GOT3 (cell line): ENCODE measurements around the gene SLC1A1.
"Not testable (repeated sequence)": the region's sequence is repeated elsewhere in the genome, so short reads cannot be mapped to it uniquely, and the experiment has no call there.

Experiments
- DNase-seq: peaks from one replicate; lab custom pipeline; 2025; ENCODE audit warnings: mixed read lengths; lab: John Stamatoyannopoulos, UW

The SLC1A1 gene

DNA sequence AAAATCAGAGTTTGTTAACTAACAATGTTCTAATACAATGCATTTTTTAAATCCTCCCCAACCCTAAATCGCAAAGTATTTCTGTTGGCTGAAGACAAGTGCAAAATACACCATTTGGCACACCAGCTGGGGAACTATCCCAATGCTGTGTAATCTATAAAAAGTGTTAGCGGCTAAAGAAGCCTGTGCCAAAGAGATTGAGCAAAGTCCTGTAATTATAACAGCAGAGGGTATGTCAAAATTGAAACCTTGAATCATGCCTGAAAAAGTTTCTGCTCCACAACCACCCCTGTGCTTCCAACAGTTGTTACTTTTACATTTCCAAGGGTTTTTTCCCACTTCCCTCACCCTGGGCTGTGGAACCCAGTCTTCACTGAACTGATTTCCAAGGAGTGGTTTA lies 88.7 kb downstream of the SLC1A1 start:
- DNase-seq: no peak

DNA sequence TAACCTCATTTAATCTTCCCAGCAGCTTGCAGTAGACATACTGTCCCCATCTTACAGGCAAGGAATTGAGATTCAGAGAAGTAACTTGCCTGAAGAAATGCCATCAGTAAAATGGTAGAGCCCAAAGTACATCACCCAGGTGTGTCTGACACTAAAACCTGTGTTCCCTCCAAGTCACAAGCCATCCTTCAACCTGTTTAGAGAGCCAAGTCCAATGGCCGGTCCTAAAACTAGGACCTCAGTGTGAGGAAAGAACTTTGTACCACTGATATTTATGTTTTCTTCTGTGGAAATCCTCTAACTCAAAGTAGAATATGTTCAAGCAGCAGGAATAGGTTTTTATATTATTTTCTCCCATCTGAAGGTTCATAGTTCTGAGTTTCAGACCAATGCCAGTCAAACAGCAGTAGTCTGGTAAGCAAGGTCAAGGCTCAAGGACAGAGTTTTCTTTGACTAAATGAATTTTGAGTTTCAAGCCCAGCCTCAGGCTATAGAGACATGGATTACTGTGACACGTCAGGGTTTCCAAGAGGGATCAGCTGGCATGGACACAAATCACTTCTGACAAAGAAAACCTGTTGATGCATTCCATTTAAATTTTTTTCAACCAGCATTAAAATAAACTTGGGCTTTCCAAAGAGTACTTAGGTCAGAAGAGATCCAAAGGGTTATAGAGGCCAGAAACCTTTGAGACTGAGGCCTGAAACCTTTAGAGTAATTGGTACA lies 90.9 kb downstream of the SLC1A1 start:
- DNase-seq: no peak

DNA sequence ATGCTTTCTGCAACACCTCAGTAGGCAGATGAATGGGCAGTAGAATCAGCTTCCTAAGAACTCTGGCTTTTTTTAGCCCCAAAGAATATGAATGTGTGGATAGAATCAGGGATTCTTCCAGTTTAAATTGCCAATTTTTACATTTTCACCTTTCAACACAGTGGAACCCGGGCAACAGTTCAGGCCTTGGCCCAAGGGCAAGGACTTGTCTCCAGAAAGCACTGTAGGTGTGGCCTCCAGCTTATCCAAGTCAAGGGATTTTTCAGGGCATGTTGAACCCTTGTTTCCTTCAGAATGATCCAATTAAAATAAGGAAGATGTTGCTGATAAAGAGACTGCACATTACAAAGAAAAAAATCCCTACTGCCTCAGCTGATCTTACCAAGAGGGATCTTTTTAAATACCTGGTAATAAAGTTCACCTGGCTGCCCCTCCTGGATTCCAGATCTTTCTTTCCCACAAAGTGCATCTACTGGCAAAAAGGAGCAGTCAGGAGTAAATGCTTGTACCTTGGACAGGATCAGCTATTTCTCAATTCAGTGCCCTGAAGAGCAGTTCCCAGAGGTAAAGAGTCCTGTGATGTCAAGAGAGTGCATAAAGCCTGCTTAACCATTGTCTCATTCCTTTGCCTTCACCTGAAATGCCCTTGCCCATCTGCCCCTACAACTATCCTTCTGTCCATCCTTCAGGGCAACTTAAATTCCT lies 91.7 kb downstream of the SLC1A1 start:
- no peak for DNase-seq

DNA sequence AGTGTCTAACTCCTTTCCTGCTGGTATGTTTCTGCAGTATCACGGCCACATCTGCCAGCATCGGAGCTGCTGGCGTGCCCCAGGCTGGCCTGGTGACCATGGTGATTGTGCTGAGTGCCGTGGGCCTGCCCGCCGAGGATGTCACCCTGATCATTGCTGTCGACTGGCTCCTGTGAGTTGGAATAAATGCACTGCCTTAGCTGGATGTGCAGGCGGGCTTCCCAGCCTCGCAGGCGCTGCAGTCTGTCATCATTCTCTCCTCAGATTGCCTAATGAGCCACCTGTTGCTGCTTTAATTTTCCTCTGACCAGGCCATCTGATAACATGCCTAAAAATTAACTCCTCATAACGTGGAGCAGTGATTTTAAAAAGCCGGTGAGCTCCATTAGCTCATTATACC lies 92.7 kb downstream of the SLC1A1 start:
- DNase-seq: no peak

DNA sequence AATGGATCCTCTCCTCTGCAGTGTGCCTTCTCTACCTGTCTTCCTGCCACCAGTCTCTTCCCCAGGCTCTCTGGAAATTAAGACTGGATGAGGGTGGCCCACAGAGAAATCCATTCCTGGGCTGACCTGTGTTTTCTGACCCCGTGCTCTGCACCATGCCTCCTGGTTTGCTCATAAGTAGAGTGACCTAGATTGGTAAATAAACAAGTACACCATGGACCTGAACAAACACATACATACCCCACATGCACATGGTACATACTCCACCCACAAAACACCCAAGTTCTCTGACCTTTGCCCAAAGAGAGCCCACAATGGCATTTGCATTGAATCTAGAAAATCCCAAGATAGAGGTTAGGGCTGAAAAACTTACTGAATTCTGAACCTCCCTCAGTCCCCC lies 94.4 kb downstream of the SLC1A1 start:
- no peak for DNase-seq

DNA sequence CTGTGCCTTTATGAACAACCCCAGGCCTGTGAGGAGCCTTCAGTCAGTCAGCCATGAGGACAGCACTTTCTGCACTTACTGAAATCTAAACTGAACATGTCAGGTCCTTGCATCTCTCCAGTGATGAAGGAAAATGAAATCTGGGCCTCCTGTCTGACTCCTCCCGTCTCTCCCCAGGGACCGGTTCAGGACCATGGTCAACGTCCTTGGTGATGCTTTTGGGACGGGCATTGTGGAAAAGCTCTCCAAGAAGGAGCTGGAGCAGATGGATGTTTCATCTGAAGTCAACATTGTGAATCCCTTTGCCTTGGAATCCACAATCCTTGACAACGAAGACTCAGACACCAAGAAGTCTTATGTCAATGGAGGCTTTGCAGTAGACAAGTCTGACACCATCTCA lies 94.9 kb downstream of the SLC1A1 start:
- no peak for DNase-seq

DNA sequence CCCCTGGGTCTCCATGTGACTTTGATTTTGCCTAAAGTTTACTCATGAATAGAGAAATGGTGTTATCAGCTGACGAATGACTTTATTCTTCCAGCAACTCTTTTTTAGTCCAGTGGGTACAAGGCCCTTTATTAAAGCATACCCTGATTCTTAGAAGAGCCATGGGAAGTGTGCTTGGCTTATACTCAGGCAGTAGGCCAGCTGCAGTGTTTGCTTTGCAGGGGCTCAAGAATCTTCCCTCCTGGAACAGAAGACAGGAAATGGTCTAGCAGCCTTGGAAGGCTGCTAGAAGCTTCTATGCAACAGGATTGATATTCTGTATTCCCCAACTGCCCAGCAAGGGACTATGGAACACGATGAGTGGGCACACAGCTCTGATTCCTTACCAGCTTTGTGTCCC lies 98.5 kb downstream of the SLC1A1 start:
- no peak for DNase-seq

DNA sequence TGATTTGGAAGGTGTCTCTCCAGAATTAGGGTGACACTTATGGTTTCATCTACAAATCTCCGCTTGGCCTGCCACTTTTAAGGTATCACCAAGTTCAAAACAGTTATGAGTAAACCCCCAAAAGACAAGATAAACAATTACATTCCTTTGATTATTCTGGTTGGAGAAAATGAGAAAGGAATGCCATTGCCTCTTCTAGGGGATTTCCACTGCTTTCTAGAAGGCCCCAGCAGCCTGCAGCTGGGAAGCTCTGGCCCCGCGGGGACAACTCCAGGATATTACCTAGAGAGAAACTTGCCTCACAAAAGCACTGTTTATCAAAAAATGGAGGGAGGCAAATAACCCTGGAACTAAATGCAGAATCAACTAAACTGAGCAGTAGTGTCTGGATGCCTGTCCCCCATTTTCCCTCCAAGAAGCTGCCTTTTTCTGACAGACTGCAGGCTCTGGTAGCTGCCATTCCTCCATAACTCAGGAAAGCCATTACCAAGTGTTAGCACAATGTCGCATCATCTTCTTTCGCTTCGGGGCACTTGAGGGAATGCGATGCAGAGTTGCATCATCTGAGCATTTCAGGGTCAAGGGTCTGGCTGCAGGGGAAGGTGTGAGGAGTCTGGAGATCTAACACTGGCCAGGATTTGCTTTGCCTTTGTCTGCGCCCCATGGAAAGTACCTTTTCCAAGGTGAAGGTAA lies 100.3 kb downstream of the SLC1A1 start:
- DNase-seq: no peak

DNA sequence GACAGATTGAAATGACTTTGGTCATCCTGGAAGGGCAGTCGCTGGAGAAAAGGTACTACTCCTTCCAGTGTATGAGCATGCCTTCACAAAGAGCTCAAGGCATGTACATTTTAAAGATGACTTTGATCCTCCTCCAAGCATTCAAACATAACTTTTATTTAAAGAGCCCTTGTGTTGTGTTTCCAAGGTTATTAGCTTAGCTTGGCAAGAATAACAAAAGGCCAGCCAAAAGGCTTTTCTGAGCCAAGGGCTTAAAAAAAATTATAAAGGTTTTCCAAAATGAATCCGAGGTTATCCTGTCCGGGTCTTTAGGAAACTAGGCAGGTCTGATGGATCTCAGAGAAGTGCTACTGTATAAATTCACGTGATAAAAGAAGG lies 100.8 kb downstream of the SLC1A1 start:
- no peak for DNase-seq

DNA sequence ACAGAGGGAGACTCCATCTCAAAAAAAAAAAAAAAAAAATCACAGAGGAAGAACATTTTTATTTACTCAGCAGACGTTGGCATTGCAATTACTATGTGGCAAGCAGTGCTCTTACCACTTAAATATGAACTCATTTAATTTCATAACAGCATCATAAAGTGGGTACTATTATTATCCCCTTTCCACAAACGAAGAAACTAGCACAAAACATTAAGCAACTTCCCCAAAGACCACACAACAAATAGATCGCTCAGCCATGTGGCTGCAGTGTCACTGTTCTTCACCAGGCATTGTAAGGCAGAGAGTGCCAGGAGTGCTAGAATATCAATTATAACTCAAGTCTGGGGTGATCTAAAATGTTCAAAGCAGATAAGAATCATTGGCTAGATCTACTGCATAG lies 102.0 kb downstream of the SLC1A1 start:
- DNase-seq: no peak

DNA sequence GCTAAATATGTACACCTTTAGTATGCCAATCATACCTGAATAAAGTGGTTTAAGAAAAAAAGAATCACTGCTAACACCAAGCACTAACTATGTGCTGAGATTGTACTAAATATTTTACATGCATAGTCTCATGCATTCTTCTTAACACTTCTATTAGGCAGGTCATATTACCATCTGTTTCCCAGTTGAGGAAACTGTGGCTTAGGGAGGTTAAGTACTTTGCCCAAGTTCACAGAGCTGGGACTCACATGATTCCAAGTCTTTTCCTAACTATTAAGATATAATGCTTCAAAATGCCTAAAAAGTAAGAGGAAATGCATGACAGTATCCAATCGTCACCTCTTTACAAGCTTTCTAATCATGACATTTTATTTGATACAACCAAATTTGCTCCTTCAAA lies 102.6 kb downstream of the SLC1A1 start:
- DNase-seq: no peak

DNA sequence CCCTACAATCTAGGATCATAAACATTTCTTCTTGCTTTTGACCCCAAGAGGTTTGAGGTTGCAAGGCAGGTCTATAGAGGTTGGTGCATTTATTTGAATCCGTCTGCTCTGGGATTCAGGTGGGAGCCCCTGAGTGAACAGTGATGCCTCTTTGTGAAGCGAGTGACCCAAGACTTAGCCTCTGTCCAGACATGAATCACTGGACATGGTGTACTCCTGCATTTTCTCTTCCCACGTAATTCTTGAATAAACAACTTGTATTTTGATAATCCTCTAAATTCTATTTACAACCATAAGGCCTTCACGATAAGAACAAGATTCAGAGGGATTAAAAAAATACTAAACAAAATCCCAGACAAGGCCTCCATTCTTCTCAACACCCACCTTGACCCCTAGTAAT lies 104.3 kb downstream of the SLC1A1 start:
- DNase-seq: no peak

DNA sequence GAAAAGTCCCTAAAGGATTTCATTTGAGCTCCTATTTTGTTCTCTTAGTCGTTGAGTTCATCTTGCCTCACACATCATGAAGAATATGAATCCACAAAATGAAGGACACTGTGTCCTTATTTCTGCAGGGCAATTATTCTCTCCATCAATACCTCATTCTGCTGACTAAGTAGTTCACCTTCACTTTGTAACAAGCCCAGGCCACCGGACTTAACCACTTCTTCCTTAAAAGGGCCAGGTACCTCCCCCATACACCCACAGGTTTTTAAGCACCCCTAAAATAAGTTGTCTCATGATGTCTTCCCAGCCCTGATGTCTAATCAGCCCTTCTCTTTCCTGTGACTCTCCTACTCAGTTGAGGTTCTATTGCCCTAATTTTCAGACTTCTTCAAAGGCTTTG lies 104.7 kb downstream of the SLC1A1 start:
- no peak for DNase-seq

DNA sequence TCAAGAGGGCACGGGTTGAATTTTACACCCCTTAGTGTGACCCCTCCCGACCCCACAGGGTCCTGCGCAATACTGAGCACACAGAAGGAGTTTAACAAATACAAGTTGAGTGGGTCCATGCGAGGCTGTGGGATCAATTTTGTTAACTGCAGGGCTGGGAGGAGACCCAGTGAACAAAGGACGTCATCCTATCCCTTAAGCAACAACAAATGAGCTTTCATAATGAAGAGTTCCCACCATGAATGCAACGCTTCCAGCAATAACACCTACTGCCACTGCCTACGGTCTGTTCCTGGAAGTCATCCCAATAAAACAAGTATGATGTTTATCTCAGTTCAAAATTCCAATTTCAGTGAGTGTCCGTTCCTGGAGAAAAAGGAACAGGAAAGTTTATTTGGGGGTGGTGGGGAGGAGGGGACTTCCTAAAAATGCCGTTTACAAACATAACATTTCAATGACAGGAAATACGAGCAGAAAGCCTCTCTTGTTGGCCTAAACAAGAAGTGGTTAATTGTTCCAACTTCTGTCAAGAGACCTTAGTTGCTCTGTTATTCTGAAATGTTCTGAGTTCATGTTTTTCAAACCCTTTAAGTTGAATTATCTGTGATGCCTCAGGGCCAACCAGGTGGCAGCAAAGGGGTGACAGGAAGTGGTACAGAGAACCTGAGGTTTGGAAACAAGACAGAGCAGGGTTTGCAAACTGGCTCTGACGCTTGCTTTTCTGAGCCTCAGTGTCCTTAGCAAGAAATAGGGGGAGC lies 106.1 kb downstream of the SLC1A1 start:
- DNase-seq: no peak

DNA sequence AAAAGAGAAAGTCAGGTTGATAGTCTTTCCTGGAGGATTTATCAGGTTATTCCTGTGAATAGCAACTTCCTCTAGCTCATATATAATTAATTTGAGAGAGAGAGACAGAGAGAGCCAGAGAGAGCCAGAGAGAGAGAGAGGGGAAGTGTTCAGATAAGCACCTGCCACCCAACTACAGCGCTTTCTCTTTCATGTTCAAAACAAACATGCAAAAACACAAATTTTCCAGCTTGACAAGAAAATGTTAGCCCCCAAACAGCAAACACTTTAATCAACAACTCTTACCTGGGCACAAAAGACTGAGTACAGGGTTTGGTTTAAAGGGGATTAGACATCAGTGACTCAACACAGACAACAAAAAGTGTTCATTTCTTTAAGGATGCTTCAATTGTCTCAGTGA lies 110.1 kb downstream of the SLC1A1 start:
- DNase-seq: no peak

DNA sequence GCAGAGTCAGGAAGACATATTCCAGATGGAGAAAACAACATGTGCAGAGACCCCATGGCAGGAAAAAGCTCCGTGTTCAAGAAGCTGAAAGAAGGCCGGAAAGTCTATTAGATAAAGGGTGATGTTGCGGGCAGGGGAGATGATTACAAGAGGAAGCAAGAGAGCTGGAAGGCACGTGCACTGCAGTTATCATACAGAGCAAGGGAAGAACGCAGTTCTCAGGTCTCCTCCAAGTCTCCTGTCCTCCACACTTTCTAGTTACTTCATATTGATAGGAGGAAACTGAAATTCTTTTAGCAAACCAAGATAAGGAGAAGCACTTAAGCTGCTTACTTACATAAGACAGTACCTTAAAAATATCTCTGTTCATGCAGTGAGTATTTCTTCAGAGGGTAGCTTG lies 113.6 kb downstream of the SLC1A1 start:
- no peak for DNase-seq

DNA sequence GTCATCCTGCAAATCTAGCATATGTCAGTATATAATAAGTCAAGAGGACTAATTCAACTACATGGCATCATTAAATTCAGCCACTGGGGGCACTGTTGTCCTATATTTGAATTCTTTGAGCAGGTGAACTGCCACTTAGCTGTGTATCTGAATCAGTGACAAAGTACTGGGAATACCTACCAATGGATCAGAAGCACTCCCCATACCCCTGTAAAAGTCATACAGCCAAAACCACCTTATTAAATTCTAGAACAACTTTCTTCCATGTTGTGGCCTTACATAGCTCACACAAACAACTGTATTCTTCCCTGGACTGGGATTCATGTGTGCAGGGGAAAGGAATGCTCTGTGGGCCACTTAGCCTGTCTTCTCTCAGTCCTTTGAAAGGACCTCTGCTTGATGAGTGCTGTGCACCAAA lies 114.4 kb downstream of the SLC1A1 start:
- DNase-seq: no peak

DNA sequence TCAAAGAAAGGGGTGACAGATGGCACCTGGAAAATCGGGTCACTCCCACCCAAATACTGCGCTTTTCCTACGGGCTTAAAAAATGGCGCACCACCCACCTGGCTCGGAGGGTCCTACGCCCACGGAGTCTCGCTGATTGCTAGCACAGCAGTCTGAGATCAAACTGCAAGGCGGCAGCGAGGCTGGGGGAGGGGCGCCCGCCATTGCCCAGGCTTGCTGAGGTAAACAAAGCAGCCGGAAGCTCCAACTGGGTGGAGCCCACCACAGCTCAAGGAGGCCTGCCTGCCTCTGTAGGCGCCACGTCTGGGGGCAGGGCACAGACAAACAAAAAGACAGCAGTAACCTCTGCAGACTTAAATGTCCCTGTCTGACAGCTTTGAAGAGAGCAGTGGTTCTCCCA lies 115.8 kb downstream of the SLC1A1 start:
- DNase-seq: not testable (repeated sequence)

DNA sequence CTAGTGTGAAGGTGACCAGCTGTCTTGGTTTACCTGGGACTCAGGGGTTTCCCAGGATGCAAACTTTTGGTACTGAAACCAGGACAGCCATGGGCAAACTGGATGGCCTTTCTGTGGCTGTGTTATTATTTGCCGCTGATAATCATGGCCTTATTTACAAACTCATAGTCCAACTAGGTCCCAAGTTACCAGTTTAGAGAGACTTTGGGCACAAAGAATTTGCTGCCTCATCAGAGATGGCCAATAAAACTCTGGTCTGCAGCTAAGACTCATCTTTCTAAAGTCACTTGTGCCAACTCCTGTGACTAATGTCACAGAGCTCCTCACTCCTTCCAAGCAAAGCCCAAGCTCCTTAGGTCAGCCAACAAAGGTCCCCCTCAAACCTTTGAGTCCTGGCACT lies 124.4 kb downstream of the SLC1A1 start:
- no peak for DNase-seq

DNA sequence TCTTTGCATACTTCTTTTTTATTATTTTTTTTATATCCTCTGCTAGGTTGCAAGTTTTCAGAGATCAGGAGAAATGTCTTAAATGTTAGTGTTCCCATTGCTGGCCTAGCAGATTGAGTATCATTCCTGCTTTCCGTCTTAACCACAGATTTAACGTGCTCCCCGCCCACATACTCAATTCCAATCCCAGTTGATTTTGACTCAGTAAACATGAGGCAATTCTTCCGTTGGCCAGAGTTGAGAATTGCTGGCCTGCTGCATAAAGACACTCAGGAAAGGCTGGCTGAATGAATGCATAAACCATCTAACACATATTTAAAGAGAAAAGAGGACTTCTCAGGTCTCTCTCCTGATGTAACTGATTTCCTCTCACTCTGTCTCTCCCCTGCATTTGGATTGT lies 125.0 kb downstream of the SLC1A1 start:
- DNase-seq: no peak

DNA sequence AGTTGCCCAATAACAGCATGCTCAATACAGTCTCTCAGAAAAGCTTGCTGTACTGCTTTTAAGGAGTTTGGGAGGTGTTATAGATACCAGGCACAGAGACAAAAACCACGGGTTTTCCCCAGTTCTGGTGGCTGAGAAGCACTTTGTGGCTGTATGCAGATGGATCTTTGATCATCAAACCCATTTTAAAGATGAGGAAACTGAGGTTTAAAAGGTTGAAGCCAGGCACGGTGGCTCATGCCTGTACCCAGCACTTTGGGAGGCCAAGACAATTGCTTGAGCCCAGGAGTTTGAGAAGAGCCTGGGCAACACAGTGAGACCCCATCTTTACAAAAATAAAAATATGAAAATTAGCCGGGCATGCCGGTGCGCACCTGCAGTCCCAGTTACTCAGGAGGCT lies 125.5 kb downstream of the SLC1A1 start:
- no peak for DNase-seq

DNA sequence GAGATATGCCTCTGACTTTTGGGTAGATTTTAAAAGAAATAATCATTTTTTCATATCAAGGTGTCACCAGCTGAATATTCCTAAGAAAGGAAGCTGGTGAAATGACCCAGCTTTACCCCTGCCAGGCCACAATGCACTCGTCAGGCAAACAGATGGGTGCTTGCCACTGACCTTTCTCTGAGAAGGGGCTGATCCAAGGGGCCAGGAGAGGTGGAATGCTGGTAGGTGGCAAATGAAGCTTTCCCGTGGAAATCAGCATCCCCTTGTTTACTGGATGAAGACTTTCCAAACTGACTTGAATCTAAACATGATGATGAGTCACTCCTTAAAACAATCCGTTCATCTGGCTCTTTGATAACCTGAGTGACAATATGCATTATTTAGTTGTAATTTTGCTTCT lies 127.5 kb downstream of the SLC1A1 start:
- DNase-seq: no peak

DNA sequence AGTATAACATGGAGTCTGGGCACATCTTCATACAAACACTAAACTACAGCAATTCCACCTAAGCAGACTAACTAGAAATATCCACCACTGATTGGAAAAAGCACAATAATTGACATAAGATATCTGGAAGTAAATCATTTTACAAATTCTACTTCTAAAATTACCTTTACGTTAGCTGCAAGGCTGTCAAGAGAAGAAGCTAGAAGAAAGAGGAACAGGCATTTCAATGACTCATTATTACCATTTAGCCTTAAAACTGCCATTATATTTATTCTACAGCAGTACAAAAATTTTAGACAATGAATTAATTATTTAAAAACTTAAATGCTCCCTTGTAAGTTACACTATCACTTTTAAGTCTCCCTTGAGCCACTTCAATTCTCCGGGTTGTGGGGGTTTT lies 128.4 kb downstream of the SLC1A1 start:
- no peak for DNase-seq
